RPMI7951 (cell line): ENCODE measurements around the gene CLMN. TPM values are rescaled to one million over a fixed set of nuclear protein-coding genes. Genes with fewer than 3 reads are reported as not detected.
A peak's percentile ranks its signal among the peaks of the same experiment; 100 is the strongest.

Experiments used
- DNase-seq: peaks from one replicate; pipeline ENCODE4 v3.0.0-alpha.2; 2012; ENCODE audit warnings: low read depth
- total RNA-seq: library from RNA; depleted of rRNA; stranded (reverse); fragments of >200 nt; shearing (Covaris generic); gene quantifications from 2 replicates; pipeline ENCODE4 v1.2.3, GENCODE V29; 2014

CLMN gene
- total RNA-seq, 1 experiment from 2014 or later = 0.72 TPM

DNA sequence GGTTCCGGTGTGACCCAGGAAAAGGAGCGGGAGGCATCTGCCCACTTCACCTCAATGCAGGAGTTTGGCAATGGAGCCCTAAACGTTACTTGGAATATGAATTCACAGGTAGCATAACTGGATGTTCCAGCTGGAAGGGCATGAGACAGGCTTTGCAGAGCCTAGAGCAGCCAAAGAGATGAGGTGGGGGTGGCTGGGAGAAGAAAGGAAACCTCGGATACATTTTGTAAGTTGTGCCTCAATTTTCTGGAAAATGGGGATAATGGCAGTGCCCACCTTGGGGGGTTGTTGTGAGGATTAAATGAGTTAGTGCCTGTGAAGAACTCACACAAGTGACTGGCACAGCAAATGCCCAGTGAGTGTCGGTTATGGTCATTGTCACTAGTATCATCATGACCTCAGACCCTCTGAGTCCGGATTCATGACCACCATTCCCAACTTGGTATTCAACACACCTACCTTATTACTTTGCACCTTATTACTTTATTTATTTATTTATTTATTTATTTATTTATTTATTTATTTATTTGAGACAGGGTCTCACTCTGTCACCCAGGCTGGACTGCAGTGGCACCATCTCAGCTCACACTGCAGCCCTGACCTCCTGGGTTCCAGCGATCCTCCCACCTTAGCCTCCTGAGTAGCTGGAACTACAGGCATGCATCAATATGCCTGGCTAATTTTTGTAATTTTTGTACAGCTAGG is 56.0 kb downstream of the CLMN start:
- DNase-seq = no peak

DNA sequence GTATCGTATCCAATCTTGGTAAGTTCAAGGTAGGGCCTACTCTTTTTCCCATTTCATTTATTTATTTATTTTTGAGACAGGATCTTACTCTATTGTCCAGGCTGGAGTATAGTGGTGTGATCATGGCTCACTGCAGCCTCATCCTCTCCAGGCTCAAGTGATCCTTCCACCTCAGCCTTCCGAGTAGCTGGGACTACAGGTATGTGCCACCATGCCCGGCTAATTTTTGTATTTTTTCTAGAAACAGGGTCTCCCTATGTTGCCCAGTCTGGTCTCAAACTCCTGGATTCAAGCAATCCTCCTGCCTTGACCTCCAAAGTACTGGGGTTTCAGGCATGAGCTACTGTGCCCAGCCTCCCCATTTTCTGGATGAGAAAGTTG is 57.2 kb downstream of the CLMN start:
- no peak for DNase-seq

GRCh38 chr14:95261616-95262510 is 57.8 kb downstream of the CLMN start:
- no peak for DNase-seq

DNA sequence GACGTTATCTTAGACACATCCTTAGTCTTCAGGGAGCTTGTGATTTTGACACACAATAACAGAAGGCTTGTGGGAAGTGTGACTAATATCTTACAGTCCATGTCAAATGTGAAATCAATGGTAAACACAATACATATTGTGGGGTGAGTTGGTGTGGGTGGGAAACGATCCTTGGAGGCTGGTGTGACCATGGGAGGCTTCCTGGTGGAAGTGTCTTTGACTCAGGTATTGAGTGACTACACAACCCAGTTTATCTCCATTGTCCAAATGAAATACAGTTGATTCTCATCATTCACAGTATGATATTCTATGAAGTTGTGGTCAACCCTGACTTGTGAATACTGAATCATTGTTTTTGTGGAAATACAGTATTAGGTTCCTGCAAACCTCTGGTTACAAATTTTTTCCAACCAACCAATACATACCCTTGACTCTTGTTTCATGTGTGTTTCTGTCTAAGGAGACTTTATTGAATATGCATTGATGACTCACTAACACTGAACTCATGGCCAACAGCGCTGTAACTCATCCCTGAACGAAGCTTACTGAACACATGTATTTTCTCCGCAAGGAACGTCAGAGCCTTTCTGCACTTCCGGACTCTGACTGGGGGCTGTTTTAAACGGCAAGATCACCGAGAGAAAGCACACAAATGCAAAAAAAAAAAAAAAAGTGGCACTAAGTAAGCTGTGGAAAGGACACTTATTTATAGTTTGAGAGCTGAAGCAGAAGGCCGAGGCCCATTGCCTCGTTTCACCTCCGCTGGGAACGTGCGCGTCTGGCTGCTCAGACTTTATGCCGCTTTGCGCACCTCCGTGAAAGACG is 59.0 kb downstream of the CLMN start:
- peak; percentile 53 for DNase-seq

GRCh38 chr14:95258754-95259593 is 60.7 kb downstream of the CLMN start:
- no peak for DNase-seq

DNA sequence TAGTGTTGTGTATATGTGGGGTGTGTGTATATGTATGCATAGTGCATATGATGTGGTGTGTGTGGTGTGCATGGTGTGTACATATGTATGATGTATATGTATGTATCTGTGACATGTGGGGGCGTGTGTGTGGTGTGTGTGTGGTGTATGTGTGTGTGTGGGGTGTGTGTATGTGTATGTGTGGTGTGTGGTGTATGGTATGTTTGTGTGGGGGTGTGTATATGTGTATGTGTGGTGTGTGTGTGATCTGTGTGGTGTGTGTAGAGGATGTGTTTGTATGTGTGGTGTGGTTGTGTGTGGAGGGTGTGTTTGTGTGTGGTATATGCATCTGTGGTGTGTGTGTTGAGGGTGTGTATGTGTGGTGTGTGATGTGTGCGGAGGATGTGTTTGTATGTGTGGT is 61.6 kb downstream of the CLMN start:
- no peak for DNase-seq

- DNase-seq = no peak
Observed at GRCh38 chr14:95257521-95257920, 62.2 kb downstream of the CLMN start.

DNA sequence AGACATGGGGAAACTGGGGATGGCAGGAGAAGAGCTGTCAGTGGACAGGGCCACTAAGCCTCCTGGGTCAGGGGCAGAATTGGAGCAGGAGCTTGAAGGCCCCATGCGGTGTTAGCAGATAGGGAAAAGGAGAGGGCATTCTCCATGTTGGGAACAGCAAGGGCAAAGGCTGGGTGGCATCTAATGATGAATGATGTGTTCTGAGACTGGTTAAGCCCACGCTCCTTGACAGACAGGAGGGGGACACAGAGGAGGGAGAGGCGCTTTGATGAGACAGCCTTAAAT is 63.0 kb downstream of the CLMN start:
- DNase-seq = no peak

DNA sequence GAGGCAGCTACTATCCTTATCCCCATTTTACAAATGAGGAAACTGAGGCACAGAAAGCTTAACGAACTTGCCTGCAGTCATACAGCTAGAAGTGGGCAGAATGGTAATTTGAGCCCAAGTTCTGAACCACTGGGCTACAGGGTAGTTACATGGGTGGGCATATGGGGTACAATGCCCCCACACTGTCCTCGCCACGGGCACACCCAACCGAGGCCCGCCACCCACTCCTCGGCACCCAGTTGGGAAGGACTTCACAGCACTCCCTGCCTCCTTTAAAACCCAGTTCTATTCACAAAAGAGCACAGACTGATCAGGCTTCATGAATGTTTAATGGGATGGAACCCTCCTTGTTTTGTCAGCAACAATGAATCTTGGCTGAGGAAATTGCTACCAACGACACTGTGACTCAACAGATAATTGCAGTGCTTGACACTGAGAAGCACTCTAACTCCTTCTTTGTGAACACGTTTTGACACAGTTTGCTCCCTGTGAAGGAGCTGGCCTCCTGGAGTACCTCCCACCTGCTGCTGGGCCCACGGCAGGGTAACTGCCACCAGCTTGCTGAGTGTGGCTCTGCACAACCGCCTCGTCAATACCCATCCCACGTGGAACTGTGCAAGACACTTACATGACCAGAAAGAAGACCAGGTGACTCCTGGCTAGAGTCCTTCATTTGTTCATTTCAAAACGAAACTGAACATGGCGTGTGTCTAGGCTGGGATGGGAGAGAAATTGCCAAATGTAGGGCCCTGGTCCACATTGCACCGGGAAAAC is 63.5 kb downstream of the CLMN start:
- DNase-seq = no peak

- DNase-seq = peak; percentile 65
Observed at GRCh38 chr14:95255487-95255886, 64.2 kb downstream of the CLMN start.

- no peak for DNase-seq
Observed at GRCh38 chr14:95255013-95255412, 64.7 kb downstream of the CLMN start.

DNA sequence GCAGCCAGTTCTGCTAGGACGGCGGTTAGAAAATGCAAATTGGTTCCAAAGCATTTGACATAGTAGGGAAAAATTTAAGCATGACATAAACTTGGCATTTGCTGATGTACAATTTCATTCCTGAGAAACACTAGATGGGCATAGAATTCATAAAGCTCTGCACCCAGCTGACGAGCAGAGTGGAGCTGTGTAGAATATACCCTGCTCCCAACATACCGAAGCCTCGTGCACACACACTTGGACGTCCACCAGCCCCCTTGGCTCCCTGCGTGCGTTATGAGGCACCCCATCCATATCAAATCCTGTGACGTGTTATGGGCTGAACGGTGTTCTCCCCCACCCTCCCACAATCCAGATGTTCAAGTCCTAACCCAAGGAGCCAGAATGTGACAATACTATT is 65.4 kb downstream of the CLMN start:
- no peak for DNase-seq

- DNase-seq = no peak
Observed at GRCh38 chr14:95253039-95253630, 66.6 kb downstream of the CLMN start.

DNA sequence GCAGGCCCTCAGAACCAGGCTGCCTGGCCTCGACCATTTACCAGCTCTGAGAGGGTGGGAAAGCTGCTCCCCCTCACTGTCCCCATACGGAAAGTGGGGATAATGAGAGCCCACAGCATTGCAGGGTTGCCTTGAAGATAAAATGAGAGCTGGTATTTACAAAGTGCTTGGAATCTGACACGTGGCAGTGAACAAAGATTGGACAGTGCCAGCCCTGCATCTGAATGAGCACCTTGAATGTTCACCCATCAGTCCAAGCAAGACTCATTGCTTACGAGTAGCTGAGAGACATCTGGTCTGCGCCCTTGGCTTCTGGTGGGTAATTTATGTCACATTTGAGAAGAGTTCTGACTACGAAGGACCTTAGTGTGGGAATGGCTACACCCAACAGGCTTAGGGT is 67.5 kb downstream of the CLMN start:
- DNase-seq = no peak

DNA sequence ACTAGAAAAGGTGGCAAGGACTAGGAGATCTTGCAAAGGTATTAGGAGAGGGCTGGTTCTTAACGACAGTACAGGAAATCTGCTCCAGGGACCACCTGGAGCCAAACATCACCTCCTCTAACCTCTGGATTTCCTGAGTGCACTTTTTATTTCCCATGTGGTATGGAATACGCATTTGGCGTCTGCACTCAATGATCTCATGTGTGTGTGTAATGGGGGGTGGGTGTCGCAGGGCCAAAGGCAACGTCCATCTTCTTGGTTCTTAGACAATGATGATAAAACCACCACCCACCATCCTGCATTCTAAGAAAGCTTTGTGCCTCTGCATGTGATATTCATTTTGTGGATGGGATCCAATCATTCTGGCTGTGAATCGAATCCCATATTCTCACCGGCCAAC is 68.8 kb downstream of the CLMN start:
- DNase-seq = no peak

DNA sequence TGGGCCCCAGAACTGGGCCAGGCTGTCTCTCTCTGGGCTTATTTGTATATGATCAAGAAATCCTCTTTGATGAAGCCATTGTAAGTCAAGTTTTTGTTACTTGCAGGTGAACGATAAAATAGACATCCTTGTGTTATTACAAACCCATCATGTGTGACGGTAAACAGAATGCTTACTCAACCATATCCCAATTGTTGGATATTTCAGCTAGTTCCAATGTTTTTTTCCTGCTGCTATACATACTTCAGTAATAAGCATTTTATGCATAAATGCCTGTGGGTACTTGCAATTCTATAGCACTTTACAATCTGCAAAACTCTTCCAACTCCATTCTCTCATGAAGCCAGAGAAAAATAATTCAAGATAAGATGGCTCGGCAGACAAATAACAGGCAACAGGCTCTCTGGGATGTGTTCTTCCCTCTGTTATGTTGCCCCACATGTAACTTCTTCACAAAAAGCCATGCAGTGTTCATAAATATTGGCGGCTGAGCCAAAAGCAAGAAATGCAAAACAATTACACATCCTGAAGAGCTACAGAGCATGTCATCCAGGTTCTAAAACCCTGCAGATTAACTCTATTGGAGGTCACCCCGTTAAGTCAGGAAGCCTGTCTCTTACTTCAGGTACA is 69.5 kb downstream of the CLMN start:
- no peak for DNase-seq

DNA sequence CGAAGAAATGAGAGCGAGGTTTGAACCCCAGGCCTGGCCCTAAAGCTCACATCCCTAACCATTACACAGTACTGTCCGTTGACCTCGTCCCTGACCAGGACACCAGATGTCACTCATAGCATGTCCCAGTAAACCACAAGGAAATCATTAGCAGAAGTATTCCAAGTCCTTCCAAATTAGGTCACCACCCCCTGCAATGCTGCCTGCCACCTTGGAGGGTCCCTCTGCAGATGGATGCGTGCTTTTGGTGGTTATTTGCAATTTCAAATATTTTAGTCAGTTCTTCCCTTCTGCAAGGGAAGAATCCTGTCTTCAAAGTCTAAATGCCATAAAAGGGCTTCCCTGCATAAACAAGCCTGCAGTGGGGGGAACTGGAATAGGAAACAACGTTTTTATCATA is 71.3 kb downstream of the CLMN start:
- no peak for DNase-seq

DNA sequence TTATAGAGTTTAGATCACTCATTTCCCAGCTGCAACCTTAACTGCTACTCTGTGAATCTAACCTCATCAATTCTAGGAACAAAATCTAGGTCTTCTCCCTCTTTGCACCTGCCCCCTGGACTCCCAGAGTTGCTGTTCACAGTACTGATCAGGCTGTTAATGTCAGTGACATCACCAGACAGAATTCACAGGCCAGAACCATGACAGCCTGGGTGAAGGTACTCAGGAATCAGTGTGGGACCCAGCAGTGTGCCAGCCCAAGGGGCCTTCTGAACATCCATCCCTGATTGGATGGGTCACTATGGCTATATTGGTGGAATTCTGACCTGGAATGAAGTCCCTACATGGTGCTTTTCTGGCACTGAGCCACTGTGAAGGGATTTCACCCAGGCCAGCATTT is 72.8 kb downstream of the CLMN start:
- no peak for DNase-seq

- no peak for DNase-seq
Observed at GRCh38 chr14:95245334-95245733, 74.4 kb downstream of the CLMN start.

DNA sequence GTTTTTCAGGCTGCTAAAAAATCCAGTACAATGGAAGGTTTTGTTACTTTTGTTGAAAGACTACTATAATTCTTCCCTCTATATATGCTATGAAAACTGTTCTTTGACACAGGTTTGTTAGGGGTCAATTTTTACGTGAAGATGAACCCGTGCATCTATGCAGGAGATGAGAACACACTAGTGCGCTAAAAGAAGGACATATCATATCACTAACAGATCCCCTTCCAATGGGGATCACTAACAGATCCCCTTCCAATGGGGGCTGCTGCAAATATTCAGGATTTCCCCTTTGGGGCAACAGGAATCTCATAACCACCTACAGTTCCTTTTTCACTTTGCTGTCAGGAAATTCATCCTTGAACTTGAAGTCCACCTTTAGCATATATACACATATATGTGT is 75.1 kb downstream of the CLMN start:
- no peak for DNase-seq
